GM12892 (cell line): ENCODE measurements around the gene COL4A6.

Source experiments
- POLR2A ChIP-seq: IDR thresholded peaks from 2 replicates; pipeline ENCODE4 v1.6.1; 2011; ENCODE audit warnings: low read depth, low read length, control low read depth
- POLR2AphosphoS5 ChIP-seq: IDR thresholded peaks from 2 replicates; pipeline ENCODE4 v1.6.1; 2011; ENCODE audit warnings: low read depth, low read length, control low read depth
- TAF1 ChIP-seq: IDR thresholded peaks from 2 replicates; pipeline ENCODE4 v1.6.1; 2011; ENCODE audit warnings: low read depth, mild to moderate bottlenecking, control low read depth, low read length, borderline replicate concordance

DNA sequence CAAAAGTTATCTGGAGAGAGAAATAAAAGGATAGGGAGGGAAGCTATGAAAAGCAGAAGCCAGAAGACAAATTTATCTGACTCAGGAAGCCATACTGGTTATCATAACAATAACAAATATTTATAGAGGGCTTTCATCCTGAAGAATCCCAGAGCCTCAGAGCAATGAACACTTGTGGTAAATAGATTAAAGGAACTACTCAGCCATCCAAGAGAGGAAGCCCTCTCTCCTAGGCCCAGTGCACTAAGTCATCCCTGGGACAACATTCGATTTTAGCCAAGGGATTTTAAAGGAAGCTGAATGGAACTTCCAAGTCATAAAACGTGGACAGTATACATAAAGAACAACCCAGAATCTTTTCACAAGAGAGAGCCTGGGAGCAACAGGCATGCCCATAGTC lies 76.9 kb downstream of the COL4A6 start:
- TF ChIP-seq POLR2A (no peak), POLR2AphosphoS5 (no peak), TAF1 (no peak)
